Measurements from ENCODE around the gene TUBB4A. TPM values are rescaled to one million over a fixed set of nuclear protein-coding genes. Genes with fewer than 3 reads are reported as not detected.

TUBB4A gene
- total and polyA plus RNA-seq, 2 of the 8 experiments (the other 6 are each of a cell fraction or from before 2014, with no cell fraction given), result 16.8 to 30.4 TPM

DNA sequence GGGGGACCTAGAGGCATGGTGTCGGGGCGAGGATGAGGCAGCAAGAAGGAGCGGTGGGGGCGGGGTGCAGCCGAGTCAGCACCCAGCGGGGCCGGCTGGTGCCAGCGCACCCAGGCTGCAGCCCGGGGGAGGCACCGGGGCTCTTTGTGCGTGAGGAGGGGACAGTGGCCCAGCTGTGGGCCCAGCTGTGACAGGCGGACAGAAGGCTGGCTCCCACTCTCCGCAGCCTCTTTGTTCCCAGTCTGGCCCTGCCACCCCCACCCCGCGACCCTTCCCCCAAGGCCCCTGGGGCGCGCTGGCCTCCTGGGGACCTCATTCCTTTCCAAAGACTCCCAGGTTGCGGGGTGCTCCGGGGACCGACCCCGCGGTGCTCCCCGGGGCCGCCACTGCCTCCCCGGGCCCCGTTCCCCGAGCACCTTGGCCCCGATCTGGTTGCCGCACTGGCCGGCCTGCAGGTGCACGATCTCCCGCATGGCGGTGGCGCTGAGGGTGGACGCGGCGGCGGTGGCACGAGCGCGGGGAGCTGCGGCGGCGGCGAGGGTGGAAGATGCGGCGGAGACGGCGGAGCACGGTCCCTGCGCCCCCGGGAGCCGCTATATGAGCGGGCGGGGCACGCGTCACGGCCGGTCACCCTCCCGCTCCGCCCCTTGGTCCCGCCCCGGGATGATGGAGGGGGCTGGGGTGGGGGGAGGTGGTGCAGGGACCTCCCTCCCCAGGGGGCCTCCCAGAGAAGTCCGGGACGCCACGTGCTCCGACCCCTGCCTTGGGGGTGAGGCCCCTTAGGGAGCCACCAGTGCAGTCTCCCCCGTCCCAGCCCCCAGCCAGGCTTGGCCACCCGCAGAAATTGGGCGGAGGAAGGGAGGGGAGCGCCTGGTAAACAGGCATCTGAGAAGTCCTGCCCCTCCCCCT is at the start of gene TUBB4A (continued):
- TF ChIP-seq SAP30 (IDR thresholded peaks at IDR 0.05; ENCODE audit: insufficient read depth, insufficient replicate concordance, low read length), result no peak
- no peak for TF ChIP-seq JUND (IDR thresholded peaks at IDR 0.05; ENCODE audit: low read length)
- TF ChIP-seq EZH2 (IDR thresholded peaks at IDR 0.05; ENCODE audit: low read depth, low read length, severe bottlenecking), result no peak
- TF ChIP-seq, protein P1, sequence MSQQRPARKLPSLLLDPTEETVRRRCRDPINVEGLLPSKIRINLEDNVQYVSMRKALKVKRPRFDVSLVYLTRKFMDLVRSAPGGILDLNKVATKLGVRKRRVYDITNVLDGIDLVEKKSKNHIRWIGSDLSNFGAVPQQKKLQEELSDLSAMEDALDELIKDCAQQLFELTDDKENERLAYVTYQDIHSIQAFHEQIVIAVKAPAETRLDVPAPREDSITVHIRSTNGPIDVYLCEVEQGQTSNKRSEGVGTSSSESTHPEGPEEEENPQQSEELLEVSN (IDR thresholded peaks at IDR 0.05), result no peak
- TF ChIP-seq SP4 (IDR thresholded peaks at IDR 0.05; ENCODE audit: low read length), result no peak
- no peak for TF ChIP-seq CBX5 (IDR thresholded peaks at IDR 0.05; ENCODE audit: low read depth, low read length)
- no peak for TF ChIP-seq FOSL1 (IDR thresholded peaks at IDR 0.05; ENCODE audit: insufficient read depth, low read depth, low read length)
- TF ChIP-seq EGR1 (IDR thresholded peaks at IDR 0.05; ENCODE audit: borderline replicate concordance, low read depth, low read length), result no peak
- no peak for TF ChIP-seq JUN (IDR thresholded peaks at IDR 0.05; ENCODE audit: low read depth, low read length)
- no peak for TF ChIP-seq SIRT6 (IDR thresholded peaks at IDR 0.05; ENCODE audit: low read length)
- TF ChIP-seq KDM5A (IDR thresholded peaks at IDR 0.05; ENCODE audit: low read length), result no peak
- TF ChIP-seq MAX (IDR thresholded peaks at IDR 0.05), result peak; percentile 41
- TF ChIP-seq USF2 (IDR thresholded peaks at IDR 0.05; ENCODE audit: low read length), result no peak
- no peak for TF ChIP-seq CHD1 (IDR thresholded peaks at IDR 0.05; ENCODE audit: low read depth, low read length)
- TF ChIP-seq BACH1 (IDR thresholded peaks at IDR 0.05; ENCODE audit: low read length), result no peak
- TF ChIP-seq KDM1A (IDR thresholded peaks at IDR 0.05; ENCODE audit: borderline replicate concordance, low read length), result no peak
- TF ChIP-seq ATF3 (IDR thresholded peaks at IDR 0.05; ENCODE audit: insufficient read depth, low read depth, low read length), result no peak
- TF ChIP-seq SIN3A (conservative IDR thresholded peaks at IDR 0.05 in 1 of 2, IDR thresholded peaks at IDR 0.05 in 1 of 2; ENCODE audit: low read depth in 1 of 2, low read length in 2 of 2), result no peak; a peak in 1 of 4 replicates

All from H1 (cell line).